NT2/D1 (cell line): Measurements from ENCODE around the gene DCTD.

Experiments
- SUZ12 ChIP-seq: IDR thresholded peaks from 2 replicates; pipeline ENCODE4 v1.6.1; 2011; ENCODE audit not compliant: insufficient read length, insufficient read depth; ENCODE audit errors: extremely low read depth
- ZNF274 ChIP-seq: IDR thresholded peaks from 2 replicates; pipeline ENCODE4 v1.6.1; 2011; ENCODE audit warnings: mild to moderate bottlenecking, low read depth, low read length

DNA sequence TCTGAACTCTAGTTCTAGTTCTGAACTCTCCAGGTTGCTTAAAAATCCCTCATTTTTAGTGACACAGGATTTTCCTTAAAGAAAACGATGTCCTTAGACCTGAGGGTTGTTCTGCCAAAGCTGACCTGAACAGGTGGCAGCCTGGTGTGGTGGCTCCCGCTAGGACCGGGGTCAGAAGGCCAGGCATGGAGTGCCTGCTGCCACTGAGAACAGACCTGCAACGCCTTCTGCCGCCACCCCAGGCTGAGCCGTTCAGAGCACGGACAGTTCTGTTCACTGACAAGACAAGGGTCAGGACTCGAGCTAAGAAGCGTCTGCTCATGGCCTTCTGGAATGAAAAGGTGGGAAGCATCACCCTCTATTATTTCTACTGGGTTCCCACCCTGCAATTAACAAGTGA lies 15.8 kb downstream of the DCTD start:
- TF ChIP-seq SUZ12: no peak
- no peak for TF ChIP-seq ZNF274
